ENCODE measurements around the gene MMP10.

- TF ChIP-seq GATA2 (IDR thresholded peaks at IDR 0.05; ENCODE audit: low read depth, low read length) (no peak), GATA3 (IDR thresholded peaks at IDR 0.05; ENCODE audit: low read depth, low read length) (no peak)
Observed at GRCh38 chr11:102824556-102824955, 44.1 kb upstream of the MMP10 start.
